HepG2 (cell line): ENCODE data around the gene CDIP1.

Experiments used
- EP300 ChIP-seq, 3 experiments: sonication (generic) in 1 of 3; formaldehyde crosslinking in 1 of 3; IDR thresholded peaks; 2 replicates each; pipeline versions ENCODE4 v1.5.1 to v1.6.1; 2011 to 2020; ENCODE audit warnings: low read depth in 2 of 3, low read length in 2 of 3, borderline replicate concordance in 1 of 3, improper control_type of control experiment in 1 of 3, mild to moderate bottlenecking in 1 of 3, missing genetic modification reagents in 1 of 3, moderate library complexity in 1 of 3
- KLF11 ChIP-seq: IDR thresholded peaks from 2 replicates; pipeline ENCODE4 v1.6.1; 2016; ENCODE audit warnings: missing compliant biosample characterization
- KLF16 ChIP-seq, 2 experiments: sonication (generic) in 1 of 2; formaldehyde crosslinking in 1 of 2; IDR thresholded peaks; 2 replicates each; pipeline versions ENCODE4 v1.6.1 to v1.8.0; 2016 to 2023; ENCODE audit warnings: missing genetic modification reagents in 2 of 2, missing compliant biosample characterization in 1 of 2
- POLR2AphosphoS5 ChIP-seq: IDR thresholded peaks from 2 replicates; pipeline ENCODE4 v1.6.1; 2012; ENCODE audit warnings: low read depth, low read length
- SUZ12 ChIP-seq: fragments of 150-350 bp; IDR thresholded peaks from 2 replicates; pipeline ENCODE4 v1.6.1; 2014; ENCODE audit warnings: low read depth, low read length
- ZNF318 ChIP-seq: sonication (generic); formaldehyde crosslinking; IDR thresholded peaks from 2 replicates; pipeline ENCODE4 v1.4.0; 2020; ENCODE audit warnings: mild to moderate bottlenecking, missing genetic modification reagents
- ZNF777 ChIP-seq: sonication (generic); formaldehyde crosslinking; IDR thresholded peaks from 2 replicates; pipeline ENCODE4 v1.4.0; 2020; ENCODE audit warnings: missing genetic modification reagents

GRCh38 chr16:4570086-4570485 lies 31.5 kb upstream of the CDIP1 start:
- no peak for TF ChIP-seq KLF11 (CRISPR knock-in tag)
- TF ChIP-seq POLR2AphosphoS5: no peak
- no peak for TF ChIP-seq SUZ12
- no peak for TF ChIP-seq ZNF777 (CRISPR knock-in tag)
- TF ChIP-seq ZNF318 (CRISPR knock-in tag): no peak
- no peak for TF ChIP-seq KLF16 (CRISPR knock-in tag; IDR thresholded peaks at IDR 0.05)
- TF ChIP-seq EP300 (IDR thresholded peaks at IDR 0.05; ENCODE audit: low read depth in 2 of 2, low read length in 2 of 2): no peak
- no peak for TF ChIP-seq EP300 (CRISPR knock-in tag; IDR thresholded peaks at IDR 0.05; ENCODE audit: borderline replicate concordance)
